H1 (cell line): ENCODE results near the gene PTPN1. TPM values are rescaled to one million over a fixed set of nuclear protein-coding genes. Genes with fewer than 3 reads are reported as not detected.

Experiments used
- CTCF ChIA-PET: fragments of 300-600 bp; sonication (Branson Sonifier 250); formaldehyde crosslinking; loops from one replicate; lab custom pipeline; 2021; ENCODE audit not compliant: partially characterized antibody; lab: Charles Lee
- POLR2A ChIA-PET: fragments of 300-600 bp; sonication (Branson Sonifier 250); formaldehyde crosslinking; loops from one replicate; lab custom pipeline; 2021; ENCODE audit warnings: inconsistent platforms; ENCODE audit not compliant: partially characterized antibody; lab: Charles Lee
- DNase-seq, 2 experiments: peaks; one replicate each; pipeline versions ENCODE4 v3.0.0 to v3.0.0-alpha.2; 2010 to 2022; ENCODE audit warnings: low spot score in 2 of 2, low read depth in 1 of 2, mixed read lengths in 1 of 2
- FAIRE-seq: peaks from 2 replicates; lab custom pipeline; 2011; peaks lifted over from hg19 to GRCh38; lab: Jason Lieb, UNC
- H2AFZ ChIP-seq: 2 replicates; pipeline ENCODE4 v1.8.1; 2012; ENCODE audit warnings: low read length, inconsistent platforms
- H2AK5ac ChIP-seq: 2 replicates; pipeline ENCODE4 v1.6.1; 2013; ENCODE audit warnings: low read depth, low read length
- H2BK120ac ChIP-seq: replicated peaks from 2 replicates; pipeline ENCODE3; 2013; ENCODE audit warnings: low read depth, low read length, inconsistent platforms
- H2BK12ac ChIP-seq: 2 replicates; pipeline ENCODE4 v1.6.1; 2013; ENCODE audit warnings: low read depth, low read length
- H2BK15ac ChIP-seq: 2 replicates; pipeline ENCODE4 v1.6.1; 2013; ENCODE audit warnings: low read length
- H2BK20ac ChIP-seq: 2 replicates; pipeline ENCODE4 v1.6.1; 2013; ENCODE audit warnings: low read length
- H2BK5ac ChIP-seq: 2 replicates; pipeline ENCODE4 v1.6.1; 2013; ENCODE audit warnings: low read depth, low read length
- H3K14ac ChIP-seq: 2 replicates; pipeline ENCODE4 v1.6.1; 2013; ENCODE audit warnings: inconsistent platforms; ENCODE audit not compliant: insufficient read length
- H3K18ac ChIP-seq: 2 replicates; pipeline ENCODE4 v1.6.1; 2013; ENCODE audit warnings: low read length; ENCODE audit errors: extremely low read depth
- H3K23ac ChIP-seq: 2 replicates; pipeline ENCODE4 v1.6.1; 2013; ENCODE audit warnings: inconsistent platforms; ENCODE audit not compliant: insufficient read length
- H3K23me2 ChIP-seq: 2 replicates; pipeline ENCODE4 v1.6.1; 2013; ENCODE audit warnings: low read depth, low read length
- H3K27ac ChIP-seq: 2 replicates; pipeline ENCODE4 v1.6.1; 2011; ENCODE audit warnings: low read depth, low read length, inconsistent platforms
- H3K27me3 ChIP-seq, 4 experiments: replicated peaks in 1 of 4; 1 replicate in 1 of 4; 2 replicates in 3 of 4; pipeline versions ENCODE4 v1.6.1 to v1.8.1; 2011 to 2013; ENCODE audit warnings: low read length in 3 of 4, mild to moderate bottlenecking in 3 of 4, inconsistent platforms in 2 of 4, mixed read lengths in 2 of 4, moderate library complexity in 1 of 4; ENCODE audit not compliant: control insufficient read depth in 3 of 4, insufficient read depth in 3 of 4; ENCODE audit errors: extremely low read depth in 1 of 4
- H3K36me3 ChIP-seq, 4 experiments: 2 replicates each; pipeline versions ENCODE4 v1.6.1 to v1.8.1; 2011 to 2013; ENCODE audit warnings: mild to moderate bottlenecking in 4 of 4, low read length in 3 of 4, moderate library complexity in 2 of 4, control low read depth in 1 of 4, inconsistent platforms in 1 of 4; ENCODE audit not compliant: insufficient read depth in 4 of 4, control insufficient read depth in 2 of 4
- H3K4ac ChIP-seq: replicated peaks from 2 replicates; pipeline ENCODE3; 2013; ENCODE audit warnings: low read length, low read depth, mixed read lengths, inconsistent platforms; ENCODE audit not compliant: insufficient read length
- H3K4me1 ChIP-seq, 4 experiments: replicated peaks in 1 of 4; 1 replicate in 1 of 4; 2 replicates in 3 of 4; pipeline versions ENCODE4 v1.6.1 to v1.8.1; 2011 to 2013; ENCODE audit warnings: low read length in 3 of 4, inconsistent platforms in 2 of 4, mixed read lengths in 1 of 4; ENCODE audit not compliant: insufficient read depth in 4 of 4, control insufficient read depth in 3 of 4
- H3K4me2 ChIP-seq, 2 experiments: 2 replicates each; pipeline versions ENCODE4 v1.6.1 to v1.8.1; 2011 to 2013; ENCODE audit warnings: low read depth in 2 of 2, low read length in 2 of 2, control low read depth in 1 of 2, inconsistent platforms in 1 of 2, mild to moderate bottlenecking in 1 of 2; ENCODE audit not compliant: insufficient read depth in 1 of 2
- H3K4me3 ChIP-seq, 4 experiments: fragments of 200-600, 300-600 bp in 1 of 4; sonication (generic), shearing (Covaris generic), sonication (Bioruptor Twin) in 1 of 4; 2 replicates each; pipeline versions ENCODE4 v1.5.1 to v1.8.1; 2011 to 2016; ENCODE audit warnings: low read length in 4 of 4, low read depth in 3 of 4, control low read depth in 2 of 4, inconsistent platforms in 2 of 4, mild to moderate bottlenecking in 2 of 4, mixed read lengths in 1 of 4, moderate library complexity in 1 of 4; ENCODE audit not compliant: insufficient read depth in 2 of 4; ENCODE audit errors: extremely low read depth in 1 of 4
- H3K56ac ChIP-seq: replicated peaks from 2 replicates; pipeline ENCODE3; 2013; ENCODE audit warnings: low read depth, mild to moderate bottlenecking, mixed read lengths, low read length, inconsistent platforms; ENCODE audit not compliant: insufficient read length
- H3K79me1 ChIP-seq: 2 replicates; pipeline ENCODE4 v1.6.1; 2013; ENCODE audit warnings: low read depth, low read length, control low read depth
- H3K79me2 ChIP-seq, 2 experiments: 2 replicates each; pipeline versions ENCODE4 v1.6.1 to v1.8.1; 2012 to 2013; ENCODE audit warnings: low read length in 2 of 2, mild to moderate bottlenecking in 2 of 2, inconsistent platforms in 1 of 2; ENCODE audit not compliant: insufficient read depth in 2 of 2, control insufficient read depth in 1 of 2
- H3K9ac ChIP-seq, 4 experiments: replicated peaks in 1 of 4; 1 replicate in 1 of 4; 2 replicates in 3 of 4; pipeline versions ENCODE4 v1.6.1 to v1.8.1; 2011 to 2013; ENCODE audit warnings: low read depth in 3 of 4, low read length in 3 of 4, control low read depth in 2 of 4, mild to moderate bottlenecking in 2 of 4, moderate library complexity in 2 of 4, inconsistent platforms in 1 of 4; ENCODE audit errors: extremely low read depth in 1 of 4
- H3K9me3 ChIP-seq, 2 experiments: 2 replicates each; pipeline versions ENCODE4 v1.6.1 to v1.8.1; 2012 to 2013; ENCODE audit warnings: mild to moderate bottlenecking in 2 of 2, moderate library complexity in 2 of 2, control low read depth in 1 of 2, inconsistent platforms in 1 of 2, low read depth in 1 of 2, low read length in 1 of 2, mixed read lengths in 1 of 2; ENCODE audit not compliant: insufficient read depth in 2 of 2
- H4K20me1 ChIP-seq, 2 experiments: replicated peaks in 1 of 2; 2 replicates each; pipeline versions ENCODE3 to v1.8.1; 2011 to 2013; ENCODE audit warnings: inconsistent platforms in 2 of 2, low read length in 2 of 2, mild to moderate bottlenecking in 1 of 2; ENCODE audit not compliant: insufficient read depth in 2 of 2, control insufficient read depth in 1 of 2
- H4K5ac ChIP-seq: 2 replicates; pipeline ENCODE4 v1.6.1; 2013; ENCODE audit warnings: low read length, low read depth, mixed read lengths, inconsistent platforms; ENCODE audit not compliant: insufficient read length
- H4K8ac ChIP-seq: 2 replicates; pipeline ENCODE4 v1.8.0; 2013; ENCODE audit warnings: mild to moderate bottlenecking, moderate library complexity, low read length, inconsistent platforms; ENCODE audit not compliant: insufficient read depth; ENCODE audit errors: extremely low read depth
- H4K91ac ChIP-seq: replicated peaks from 2 replicates; pipeline ENCODE3; 2013; ENCODE audit warnings: low read length, mixed read lengths, inconsistent platforms; ENCODE audit not compliant: insufficient read length
- BACH1 ChIP-seq: IDR thresholded peaks from 2 replicates; pipeline ENCODE4 v1.6.1; 2012; ENCODE audit warnings: low read length, improper control_type of control experiment
- CEBPB ChIP-seq: IDR thresholded peaks from 2 replicates; pipeline ENCODE4 v1.6.1; 2012; ENCODE audit warnings: low read depth, low read length
- CREB1 ChIP-seq: IDR thresholded peaks from 2 replicates; pipeline ENCODE4 v1.6.1; 2012; ENCODE audit warnings: inconsistent platforms
- GABPA ChIP-seq: IDR thresholded peaks from 2 replicates; pipeline ENCODE4 v1.6.1; 2011; ENCODE audit warnings: mild to moderate bottlenecking, low read length, moderate library complexity, borderline replicate concordance; ENCODE audit not compliant: insufficient read depth
- GTF2F1 ChIP-seq: IDR thresholded peaks from 2 replicates; pipeline ENCODE4 v1.6.1; 2012; ENCODE audit warnings: low read depth, low read length, improper control_type of control experiment, borderline replicate concordance
- JUND ChIP-seq: IDR thresholded peaks from 2 replicates; pipeline ENCODE4 v1.6.1; 2011; ENCODE audit warnings: mild to moderate bottlenecking, improper control_type of control experiment, low read length
- POLR2AphosphoS5 ChIP-seq: IDR thresholded peaks from 2 replicates; pipeline ENCODE4 v1.6.1; 2011; ENCODE audit warnings: low read depth, low read length
- SIN3A ChIP-seq, 2 experiments: IDR thresholded peaks in 1 of 2; conservative IDR thresholded peaks in 1 of 2; 2 replicates each; pipeline ENCODE4 v1.6.1; 2011 to 2012; ENCODE audit warnings: low read length in 2 of 2, improper control_type of control experiment in 1 of 2, low read depth in 1 of 2, mild to moderate bottlenecking in 1 of 2
- SIX5 ChIP-seq: IDR thresholded peaks from 2 replicates; pipeline ENCODE4 v1.6.1; 2011; ENCODE audit warnings: mild to moderate bottlenecking, low read depth, low read length
- SP1 ChIP-seq: IDR thresholded peaks from 2 replicates; pipeline ENCODE4 v1.6.1; 2011; ENCODE audit warnings: low read depth, low read length
- SP2 ChIP-seq: IDR thresholded peaks from 2 replicates; pipeline ENCODE4 v1.6.1; 2012; ENCODE audit warnings: mild to moderate bottlenecking, low read length, inconsistent platforms
- SUZ12 ChIP-seq: fragments of 200-600 bp; sonication (generic); IDR thresholded peaks from 2 replicates; pipeline ENCODE4 v1.6.1; 2012; ENCODE audit warnings: mild to moderate bottlenecking, inconsistent platforms, low read length, moderate library complexity, mixed read lengths
- TCF12 ChIP-seq: IDR thresholded peaks from 2 replicates; pipeline ENCODE4 v1.6.1; 2011; ENCODE audit warnings: low read depth, mild to moderate bottlenecking, low read length
- USF2 ChIP-seq: IDR thresholded peaks from 2 replicates; pipeline ENCODE4 v1.6.1; 2011; ENCODE audit warnings: low read length, improper control_type of control experiment
- WGBS, 2 experiments: shearing (Covaris generic) in 1 of 2; methylation state at CpG; one replicate each; pipeline versions ENCODE4 v1.1.6 to v1.1.7; 2013 to 2015; ENCODE audit warnings: low lambda C conversion rate in 2 of 2, mixed read lengths in 2 of 2, inconsistent platforms in 1 of 2, low coverage in 1 of 2, missing lambda C conversion rate in 1 of 2; ENCODE audit not compliant: insufficient replicate concordance in 2 of 2, insufficient coverage in 1 of 2, insufficient read length in 1 of 2; ENCODE audit errors: extremely low coverage in 1 of 2, missing lambda C conversion rate in 1 of 2; 5-methylcytosine and 5-hydroxymethylcytosine counted together
- polyA plus RNA-seq, 7 experiments: library from polyadenylated mRNA; depleted of rRNA in 3 of 7; stranded (reverse) in 5 of 7; unstranded in 2 of 7; fragments of >200 nt in 5 of 7; fragments of 200-250 nt in 2 of 7; gene quantifications; 1 replicate in 5 of 7; 2 replicates in 1 of 7; 4 replicates in 1 of 7; pipeline versions ENCODE4 v1.2.1 to v1.2.3, GENCODE V29; 2011 to 2013; ENCODE audit warnings: missing spikeins in 2 of 7, mixed read lengths in 2 of 7
- total RNA-seq: library from RNA; stranded (reverse); fragmentation: NEBNext Ultra II Directional; extraction: Animal tissue kit (Norgen Biotek cat#: 25700); gene quantifications from 2 replicates; pipeline ENCODE4 v1.2.1, GENCODE V29; 2021

The PTPN1 gene
- total and polyA plus RNA-seq, 2 of the 8 experiments (the other 6 are each of a cell fraction or from before 2014, with no cell fraction given), result 18.6 to 32.1 TPM

GRCh38 chr20:50536333-50536732, 26.1 kb downstream of the PTPN1 start:
- no peak overlapping the region for H3K4ac ChIP-seq
- no peak overlapping the region for H2AFZ ChIP-seq
- H3K36me3 ChIP-seq, result no peaks in the 10 kb centered on the region
- H2BK15ac ChIP-seq, result no peak overlapping the region
- CTCF ChIA-PET, result no interaction called here
- no peak overlapping the region for H3K9ac ChIP-seq
- TF ChIP-seq GABPA (no peak), TCF12 (no peak), SIX5 (no peak), BACH1 (no peak), POLR2AphosphoS5 (no peak), GTF2F1 (no peak), USF2 (no peak), SP2 (no peak), SUZ12 (no peak), SIN3A (conservative IDR thresholded peaks at IDR 0.05 in 1 of 2, IDR thresholded peaks at IDR 0.05 in 1 of 2; ENCODE audit: low read depth in 1 of 2, low read length in 2 of 2) (no peak), CEBPB (no peak), CREB1 (no peak), JUND (no peak), SP1 (no peak)
- TF ChIP-seq, all 59 proteins: peak for 0
- H3K4me2 ChIP-seq, result no peak overlapping the region
- FAIRE-seq (no peak), DNase-seq (no peak)
- no peak overlapping the region for H2AK5ac ChIP-seq
- H2BK12ac ChIP-seq, result no peak overlapping the region
- no peak overlapping the region for H4K91ac ChIP-seq
- no peak overlapping the region for H3K27ac ChIP-seq
- H3K18ac ChIP-seq, result no peak overlapping the region
- 88% methylated on average over 4 of the region's 4 CpGs; no CpG with 5 or more reads in 1 of the 2 experiments for WGBS, 2 experiments
- no peak overlapping the region for H4K8ac ChIP-seq
- H2BK5ac ChIP-seq, result no peak overlapping the region
- H2BK20ac ChIP-seq, result no peak overlapping the region
- peaks cover 7% of the 10 kb centered on the region for H3K79me1 ChIP-seq
- no peak overlapping the region for H3K23ac ChIP-seq
- H3K4me3 ChIP-seq, result no peak overlapping the region
- H3K79me2 ChIP-seq, result peaks cover 0 to 54% of the 10 kb centered on the region in 2 experiments; a peak in 2 of 4 replicates
- peaks cover 6 to 7% of the 10 kb centered on the region in 2 experiments for H4K20me1 ChIP-seq
- no peaks in the 10 kb centered on the region for H3K9me3 ChIP-seq
- H3K14ac ChIP-seq, result no peak overlapping the region
- H2BK120ac ChIP-seq, result no peak overlapping the region
- H4K5ac ChIP-seq, result no peak overlapping the region
- H3K27me3 ChIP-seq, result no peaks in the 10 kb centered on the region
- peaks cover 0 to 3% (median 0%) of the 10 kb centered on the region in 4 experiments; a peak in 2 of 7 replicates for H3K4me1 ChIP-seq
- H3K56ac ChIP-seq, result no peak overlapping the region
- no peaks in the 10 kb centered on the region for H3K23me2 ChIP-seq
- POLR2A ChIA-PET, result interaction anchor here (0.7 kb wide), 1 partner anchor 604 kb away, joined by 3 read pairs; no protein-coding TSS in a partner anchor
